H1 (cell line): ENCODE data around the gene SCMH1. TPM values are rescaled to one million over a fixed set of nuclear protein-coding genes. Genes with fewer than 3 reads are reported as not detected.

Experiments used
- CTCF ChIA-PET: fragments of 300-600 bp; sonication (Branson Sonifier 250); formaldehyde crosslinking; loops from one replicate; lab custom pipeline; 2021; ENCODE audit not compliant: partially characterized antibody; lab: Charles Lee
- POLR2A ChIA-PET: fragments of 300-600 bp; sonication (Branson Sonifier 250); formaldehyde crosslinking; loops from one replicate; lab custom pipeline; 2021; ENCODE audit warnings: inconsistent platforms; ENCODE audit not compliant: partially characterized antibody; lab: Charles Lee
- DNase-seq, 2 experiments: peaks; one replicate each; pipeline versions ENCODE4 v3.0.0 to v3.0.0-alpha.2; 2010 to 2022; ENCODE audit warnings: low spot score in 2 of 2, low read depth in 1 of 2, mixed read lengths in 1 of 2
- FAIRE-seq: peaks from 2 replicates; lab custom pipeline; 2011; peaks lifted over from hg19 to GRCh38; lab: Jason Lieb, UNC
- H2AFZ ChIP-seq: 2 replicates; pipeline ENCODE4 v1.8.1; 2012; ENCODE audit warnings: low read length, inconsistent platforms
- H2AK5ac ChIP-seq: 2 replicates; pipeline ENCODE4 v1.6.1; 2013; ENCODE audit warnings: low read depth, low read length
- H2BK120ac ChIP-seq: replicated peaks from 2 replicates; pipeline ENCODE3; 2013; ENCODE audit warnings: low read depth, low read length, inconsistent platforms
- H2BK12ac ChIP-seq: 2 replicates; pipeline ENCODE4 v1.6.1; 2013; ENCODE audit warnings: low read depth, low read length
- H2BK15ac ChIP-seq: 2 replicates; pipeline ENCODE4 v1.6.1; 2013; ENCODE audit warnings: low read length
- H2BK20ac ChIP-seq: 2 replicates; pipeline ENCODE4 v1.6.1; 2013; ENCODE audit warnings: low read length
- H2BK5ac ChIP-seq: 2 replicates; pipeline ENCODE4 v1.6.1; 2013; ENCODE audit warnings: low read depth, low read length
- H3K14ac ChIP-seq: 2 replicates; pipeline ENCODE4 v1.6.1; 2013; ENCODE audit warnings: inconsistent platforms; ENCODE audit not compliant: insufficient read length
- H3K18ac ChIP-seq: 2 replicates; pipeline ENCODE4 v1.6.1; 2013; ENCODE audit warnings: low read length; ENCODE audit errors: extremely low read depth
- H3K23ac ChIP-seq: 2 replicates; pipeline ENCODE4 v1.6.1; 2013; ENCODE audit warnings: inconsistent platforms; ENCODE audit not compliant: insufficient read length
- H3K23me2 ChIP-seq: 2 replicates; pipeline ENCODE4 v1.6.1; 2013; ENCODE audit warnings: low read depth, low read length
- H3K27ac ChIP-seq: 2 replicates; pipeline ENCODE4 v1.6.1; 2011; ENCODE audit warnings: low read depth, low read length, inconsistent platforms
- H3K27me3 ChIP-seq, 4 experiments: replicated peaks in 1 of 4; 1 replicate in 1 of 4; 2 replicates in 3 of 4; pipeline versions ENCODE4 v1.6.1 to v1.8.1; 2011 to 2013; ENCODE audit warnings: low read length in 3 of 4, mild to moderate bottlenecking in 3 of 4, inconsistent platforms in 2 of 4, mixed read lengths in 2 of 4, moderate library complexity in 1 of 4; ENCODE audit not compliant: control insufficient read depth in 3 of 4, insufficient read depth in 3 of 4; ENCODE audit errors: extremely low read depth in 1 of 4
- H3K36me3 ChIP-seq, 4 experiments: 2 replicates each; pipeline versions ENCODE4 v1.6.1 to v1.8.1; 2011 to 2013; ENCODE audit warnings: mild to moderate bottlenecking in 4 of 4, low read length in 3 of 4, moderate library complexity in 2 of 4, control low read depth in 1 of 4, inconsistent platforms in 1 of 4; ENCODE audit not compliant: insufficient read depth in 4 of 4, control insufficient read depth in 2 of 4
- H3K4ac ChIP-seq: replicated peaks from 2 replicates; pipeline ENCODE3; 2013; ENCODE audit warnings: low read length, low read depth, mixed read lengths, inconsistent platforms; ENCODE audit not compliant: insufficient read length
- H3K4me1 ChIP-seq, 4 experiments: replicated peaks in 1 of 4; 1 replicate in 1 of 4; 2 replicates in 3 of 4; pipeline versions ENCODE4 v1.6.1 to v1.8.1; 2011 to 2013; ENCODE audit warnings: low read length in 3 of 4, inconsistent platforms in 2 of 4, mixed read lengths in 1 of 4; ENCODE audit not compliant: insufficient read depth in 4 of 4, control insufficient read depth in 3 of 4
- H3K4me2 ChIP-seq, 2 experiments: 2 replicates each; pipeline versions ENCODE4 v1.6.1 to v1.8.1; 2011 to 2013; ENCODE audit warnings: low read depth in 2 of 2, low read length in 2 of 2, control low read depth in 1 of 2, inconsistent platforms in 1 of 2, mild to moderate bottlenecking in 1 of 2; ENCODE audit not compliant: insufficient read depth in 1 of 2
- H3K4me3 ChIP-seq, 4 experiments: fragments of 200-600, 300-600 bp in 1 of 4; sonication (generic), shearing (Covaris generic), sonication (Bioruptor Twin) in 1 of 4; 2 replicates each; pipeline versions ENCODE4 v1.5.1 to v1.8.1; 2011 to 2016; ENCODE audit warnings: low read length in 4 of 4, low read depth in 3 of 4, control low read depth in 2 of 4, inconsistent platforms in 2 of 4, mild to moderate bottlenecking in 2 of 4, mixed read lengths in 1 of 4, moderate library complexity in 1 of 4; ENCODE audit not compliant: insufficient read depth in 2 of 4; ENCODE audit errors: extremely low read depth in 1 of 4
- H3K56ac ChIP-seq: replicated peaks from 2 replicates; pipeline ENCODE3; 2013; ENCODE audit warnings: low read depth, mild to moderate bottlenecking, mixed read lengths, low read length, inconsistent platforms; ENCODE audit not compliant: insufficient read length
- H3K79me1 ChIP-seq: 2 replicates; pipeline ENCODE4 v1.6.1; 2013; ENCODE audit warnings: low read depth, low read length, control low read depth
- H3K79me2 ChIP-seq, 2 experiments: 2 replicates each; pipeline versions ENCODE4 v1.6.1 to v1.8.1; 2012 to 2013; ENCODE audit warnings: low read length in 2 of 2, mild to moderate bottlenecking in 2 of 2, inconsistent platforms in 1 of 2; ENCODE audit not compliant: insufficient read depth in 2 of 2, control insufficient read depth in 1 of 2
- H3K9ac ChIP-seq, 4 experiments: replicated peaks in 1 of 4; 1 replicate in 1 of 4; 2 replicates in 3 of 4; pipeline versions ENCODE4 v1.6.1 to v1.8.1; 2011 to 2013; ENCODE audit warnings: low read depth in 3 of 4, low read length in 3 of 4, control low read depth in 2 of 4, mild to moderate bottlenecking in 2 of 4, moderate library complexity in 2 of 4, inconsistent platforms in 1 of 4; ENCODE audit errors: extremely low read depth in 1 of 4
- H3K9me3 ChIP-seq, 2 experiments: 2 replicates each; pipeline versions ENCODE4 v1.6.1 to v1.8.1; 2012 to 2013; ENCODE audit warnings: mild to moderate bottlenecking in 2 of 2, moderate library complexity in 2 of 2, control low read depth in 1 of 2, inconsistent platforms in 1 of 2, low read depth in 1 of 2, low read length in 1 of 2, mixed read lengths in 1 of 2; ENCODE audit not compliant: insufficient read depth in 2 of 2
- H4K20me1 ChIP-seq, 2 experiments: replicated peaks in 1 of 2; 2 replicates each; pipeline versions ENCODE3 to v1.8.1; 2011 to 2013; ENCODE audit warnings: inconsistent platforms in 2 of 2, low read length in 2 of 2, mild to moderate bottlenecking in 1 of 2; ENCODE audit not compliant: insufficient read depth in 2 of 2, control insufficient read depth in 1 of 2
- H4K5ac ChIP-seq: 2 replicates; pipeline ENCODE4 v1.6.1; 2013; ENCODE audit warnings: low read length, low read depth, mixed read lengths, inconsistent platforms; ENCODE audit not compliant: insufficient read length
- H4K8ac ChIP-seq: 2 replicates; pipeline ENCODE4 v1.8.0; 2013; ENCODE audit warnings: mild to moderate bottlenecking, moderate library complexity, low read length, inconsistent platforms; ENCODE audit not compliant: insufficient read depth; ENCODE audit errors: extremely low read depth
- H4K91ac ChIP-seq: replicated peaks from 2 replicates; pipeline ENCODE3; 2013; ENCODE audit warnings: low read length, mixed read lengths, inconsistent platforms; ENCODE audit not compliant: insufficient read length
- ASH2L ChIP-seq: fragments of 200-600, 300-600 bp; sonication (generic); IDR thresholded peaks from one replicate; pipeline ENCODE4 v1.7.1; 2017; ENCODE audit warnings: low read length
- POLR2AphosphoS5 ChIP-seq: IDR thresholded peaks from 2 replicates; pipeline ENCODE4 v1.6.1; 2011; ENCODE audit warnings: low read depth, low read length
- TBP ChIP-seq: IDR thresholded peaks from 2 replicates; pipeline ENCODE4 v1.6.1; 2011; ENCODE audit warnings: low read depth, low read length, improper control_type of control experiment
- TCF12 ChIP-seq: IDR thresholded peaks from 2 replicates; pipeline ENCODE4 v1.6.1; 2011; ENCODE audit warnings: low read depth, mild to moderate bottlenecking, low read length
- WGBS, 2 experiments: shearing (Covaris generic) in 1 of 2; methylation state at CpG; one replicate each; pipeline versions ENCODE4 v1.1.6 to v1.1.7; 2013 to 2015; ENCODE audit warnings: low lambda C conversion rate in 2 of 2, mixed read lengths in 2 of 2, inconsistent platforms in 1 of 2, low coverage in 1 of 2, missing lambda C conversion rate in 1 of 2; ENCODE audit not compliant: insufficient replicate concordance in 2 of 2, insufficient coverage in 1 of 2, insufficient read length in 1 of 2; ENCODE audit errors: extremely low coverage in 1 of 2, missing lambda C conversion rate in 1 of 2; 5-methylcytosine and 5-hydroxymethylcytosine counted together
- polyA plus RNA-seq, 7 experiments: library from polyadenylated mRNA; depleted of rRNA in 3 of 7; stranded (reverse) in 5 of 7; unstranded in 2 of 7; fragments of >200 nt in 5 of 7; fragments of 200-250 nt in 2 of 7; gene quantifications; 1 replicate in 5 of 7; 2 replicates in 1 of 7; 4 replicates in 1 of 7; pipeline versions ENCODE4 v1.2.1 to v1.2.3, GENCODE V29; 2011 to 2013; ENCODE audit warnings: missing spikeins in 2 of 7, mixed read lengths in 2 of 7
- total RNA-seq: library from RNA; stranded (reverse); fragmentation: NEBNext Ultra II Directional; extraction: Animal tissue kit (Norgen Biotek cat#: 25700); gene quantifications from 2 replicates; pipeline ENCODE4 v1.2.1, GENCODE V29; 2021
- TF ChIP-seq, protein P1 (sequence below), 3 experiments: IDR thresholded peaks; 1 replicate in 2 of 3; 2 replicates in 1 of 3; pipeline versions ENCODE4 v1.5.1 to v1.6.1; 2011; ENCODE audit warnings: low read length in 3 of 3, mild to moderate bottlenecking in 3 of 3, inconsistent platforms in 2 of 3, low read depth in 1 of 3, moderate library complexity in 1 of 3; ENCODE audit not compliant: insufficient read depth in 1 of 3; ENCODE audit errors: control extremely low read depth in 1 of 3

Gene SCMH1
- total and polyA plus RNA-seq, 2 of the 8 experiments (the other 6 are each of a cell fraction or from before 2014, with no cell fraction given) = 16.6 to 30.7 TPM

DNA sequence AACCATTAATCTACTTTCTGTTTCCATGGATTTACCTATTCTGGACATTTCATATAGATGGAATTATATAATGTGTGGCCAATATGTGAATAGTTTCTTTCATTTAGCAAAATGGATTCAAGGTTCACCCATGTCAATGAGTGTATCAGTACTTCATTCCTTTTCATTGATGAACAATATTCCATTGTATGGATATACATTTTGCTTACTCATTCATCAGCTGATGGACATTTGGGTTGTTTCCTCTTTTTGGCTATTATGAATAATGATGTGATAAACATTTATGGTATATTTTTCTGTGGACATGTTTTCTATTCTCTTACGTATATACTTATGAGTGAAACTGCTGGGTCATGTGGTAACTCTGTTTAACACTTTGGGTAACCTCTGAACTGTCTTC is 97.8 kb downstream of the SCMH1 start:
- H2BK15ac ChIP-seq = no peak overlapping the region
- H3K14ac ChIP-seq = no peak overlapping the region
- H3K23me2 ChIP-seq = no peaks in the 10 kb centered on the region; the same call in 1 of the 2 replicates
- H2BK20ac ChIP-seq = no peak overlapping the region
- WGBS, 2 experiments = 95% methylated on average over 1 of the region's 1 CpG; no CpG with 5 or more reads in 1 of the 2 experiments
- H3K56ac ChIP-seq = no peak overlapping the region
- H2BK5ac ChIP-seq = no peak overlapping the region
- ChIA-PET POLR2A (no interaction called here), CTCF (interaction anchor here (1.2 kb wide), 1 partner anchor 11 kb away, joined by 3 read pairs; no protein-coding TSS in a partner anchor)
- no peaks in the 10 kb centered on the region for H4K20me1 ChIP-seq
- H3K9ac ChIP-seq = no peak overlapping the region
- no peak overlapping the region for H2AFZ ChIP-seq
- H3K79me2 ChIP-seq = no peaks in the 10 kb centered on the region
- no peak overlapping the region for H3K27ac ChIP-seq
- no peak overlapping the region for H3K23ac ChIP-seq
- H3K79me1 ChIP-seq = no peaks in the 10 kb centered on the region
- H3K4me1 ChIP-seq = no peaks in the 10 kb centered on the region
- DNase-seq (no peak), FAIRE-seq (no peak)
- peaks cover 6 to 8% of the 10 kb centered on the region in 2 experiments for H3K9me3 ChIP-seq
- H3K27me3 ChIP-seq = no peaks in the 10 kb centered on the region
- no peak overlapping the region for H3K4me2 ChIP-seq
- no peak overlapping the region for H2BK12ac ChIP-seq
- H2BK120ac ChIP-seq = no peak overlapping the region
- peaks cover 0 to 18% (median 5%) of the 10 kb centered on the region in 4 experiments; a peak in 3 of 8 replicates for H3K36me3 ChIP-seq
- H4K91ac ChIP-seq = no peak overlapping the region
- H3K4ac ChIP-seq = no peak overlapping the region
- no peak overlapping the region for H4K8ac ChIP-seq
- no peak overlapping the region for H2AK5ac ChIP-seq
- no peak overlapping the region for H4K5ac ChIP-seq
- TF ChIP-seq POLR2AphosphoS5 = no peak
- no peak for TF ChIP-seq ASH2L
- no peak for TF ChIP-seq TBP
- TF ChIP-seq, protein P1, sequence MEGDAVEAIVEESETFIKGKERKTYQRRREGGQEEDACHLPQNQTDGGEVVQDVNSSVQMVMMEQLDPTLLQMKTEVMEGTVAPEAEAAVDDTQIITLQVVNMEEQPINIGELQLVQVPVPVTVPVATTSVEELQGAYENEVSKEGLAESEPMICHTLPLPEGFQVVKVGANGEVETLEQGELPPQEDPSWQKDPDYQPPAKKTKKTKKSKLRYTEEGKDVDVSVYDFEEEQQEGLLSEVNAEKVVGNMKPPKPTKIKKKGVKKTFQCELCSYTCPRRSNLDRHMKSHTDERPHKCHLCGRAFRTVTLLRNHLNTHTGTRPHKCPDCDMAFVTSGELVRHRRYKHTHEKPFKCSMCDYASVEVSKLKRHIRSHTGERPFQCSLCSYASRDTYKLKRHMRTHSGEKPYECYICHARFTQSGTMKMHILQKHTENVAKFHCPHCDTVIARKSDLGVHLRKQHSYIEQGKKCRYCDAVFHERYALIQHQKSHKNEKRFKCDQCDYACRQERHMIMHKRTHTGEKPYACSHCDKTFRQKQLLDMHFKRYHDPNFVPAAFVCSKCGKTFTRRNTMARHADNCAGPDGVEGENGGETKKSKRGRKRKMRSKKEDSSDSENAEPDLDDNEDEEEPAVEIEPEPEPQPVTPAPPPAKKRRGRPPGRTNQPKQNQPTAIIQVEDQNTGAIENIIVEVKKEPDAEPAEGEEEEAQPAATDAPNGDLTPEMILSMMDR (IDR thresholded peaks at IDR 0.05; ENCODE audit: control extremely low read depth in 1 of 3, insufficient read depth in 1 of 3, low read depth in 1 of 3, low read length in 3 of 3) = no peak
- TF ChIP-seq TCF12 = no peak
- no peak overlapping the region for H3K18ac ChIP-seq
- no peak overlapping the region for H3K4me3 ChIP-seq
